Stimulated activated CD4-positive, alpha-beta T cell treated with anti-CD3 and anti-CD28 coated beads, Interleukin-2, amount 100 ng/mL, for 24 hours (primary cell): ENCODE data around the gene UGT1A9.

Experiments used
- DNase-seq, 2 donors: peaks; one replicate each; pipeline ENCODE4 v3.0.0-alpha.2; 2020

UGT1A9 gene

GRCh38 chr2:233764264-233764663, 92.6 kb downstream of the UGT1A9 start:
- DNase-seq: no peak

GRCh38 chr2:233764761-233765160, 93.1 kb downstream of the UGT1A9 start:
- no peak for DNase-seq

GRCh38 chr2:233766416-233766815, 94.7 kb downstream of the UGT1A9 start:
- DNase-seq: no peak

- DNase-seq: no peak
Observed at GRCh38 chr2:233768076-233768475, 96.4 kb downstream of the UGT1A9 start.

GRCh38 chr2:233769260-233769659, 97.6 kb downstream of the UGT1A9 start:
- DNase-seq: no peak

GRCh38 chr2:233772153-233772552, 100.5 kb downstream of the UGT1A9 start:
- no peak for DNase-seq

- no peak for DNase-seq
Observed at GRCh38 chr2:233772583-233772982, 100.9 kb downstream of the UGT1A9 start.

GRCh38 chr2:233773854-233774253, 102.2 kb downstream of the UGT1A9 start:
- no peak for DNase-seq

GRCh38 chr2:233775414-233775813, 103.7 kb downstream of the UGT1A9 start:
- no peak for DNase-seq

- no peak for DNase-seq
Observed at GRCh38 chr2:233778030-233778429, 106.3 kb downstream of the UGT1A9 start, which contains the start of gene MROH2A. Gene MROH2A (plus strand): TSS chr2:233778330. CDS start chr2:233779359, 1,029 bp downstream.

- no peak for DNase-seq
Observed at GRCh38 chr2:233779722-233780121, 108.0 kb downstream of the UGT1A9 start.

- no peak for DNase-seq
Observed at GRCh38 chr2:233780771-233781170, 109.1 kb downstream of the UGT1A9 start.

GRCh38 chr2:233789554-233789953, 117.9 kb downstream of the UGT1A9 start:
- peak in 1 of 2 donors; percentile 16 for DNase-seq

GRCh38 chr2:233791151-233791882, 119.6 kb downstream of the UGT1A9 start:
- peak in 1 of 2 donors; percentile 9 for DNase-seq

- DNase-seq: peak in 1 of 2 donors; percentile 6
Observed at GRCh38 chr2:233791883-233792329, 120.2 kb downstream of the UGT1A9 start.

- DNase-seq: no peak
Observed at GRCh38 chr2:233792720-233793119, 121.0 kb downstream of the UGT1A9 start.

GRCh38 chr2:233793465-233794127, 121.9 kb downstream of the UGT1A9 start:
- peak in 1 of 2 donors; percentile 10 for DNase-seq

GRCh38 chr2:233794128-233794658, 122.5 kb downstream of the UGT1A9 start:
- peak in 1 of 2 donors; percentile 13 for DNase-seq

GRCh38 chr2:233795735-233796171, 124.1 kb downstream of the UGT1A9 start:
- peak in 1 of 2 donors; percentile 12 for DNase-seq

- DNase-seq: no peak
Observed at GRCh38 chr2:233796254-233796653, 124.6 kb downstream of the UGT1A9 start.

- peak in 1 of 2 donors; percentile 12 for DNase-seq
Observed at GRCh38 chr2:233798335-233799086, 126.8 kb downstream of the UGT1A9 start.

- peak in 1 of 2 donors; percentile 8 for DNase-seq
Observed at GRCh38 chr2:233799087-233799665, 127.5 kb downstream of the UGT1A9 start.

GRCh38 chr2:233799716-233800115, 128.0 kb downstream of the UGT1A9 start:
- DNase-seq: no peak
